Measurements from ENCODE around the gene ZNRD2.

ZNRD2 gene

DNA sequence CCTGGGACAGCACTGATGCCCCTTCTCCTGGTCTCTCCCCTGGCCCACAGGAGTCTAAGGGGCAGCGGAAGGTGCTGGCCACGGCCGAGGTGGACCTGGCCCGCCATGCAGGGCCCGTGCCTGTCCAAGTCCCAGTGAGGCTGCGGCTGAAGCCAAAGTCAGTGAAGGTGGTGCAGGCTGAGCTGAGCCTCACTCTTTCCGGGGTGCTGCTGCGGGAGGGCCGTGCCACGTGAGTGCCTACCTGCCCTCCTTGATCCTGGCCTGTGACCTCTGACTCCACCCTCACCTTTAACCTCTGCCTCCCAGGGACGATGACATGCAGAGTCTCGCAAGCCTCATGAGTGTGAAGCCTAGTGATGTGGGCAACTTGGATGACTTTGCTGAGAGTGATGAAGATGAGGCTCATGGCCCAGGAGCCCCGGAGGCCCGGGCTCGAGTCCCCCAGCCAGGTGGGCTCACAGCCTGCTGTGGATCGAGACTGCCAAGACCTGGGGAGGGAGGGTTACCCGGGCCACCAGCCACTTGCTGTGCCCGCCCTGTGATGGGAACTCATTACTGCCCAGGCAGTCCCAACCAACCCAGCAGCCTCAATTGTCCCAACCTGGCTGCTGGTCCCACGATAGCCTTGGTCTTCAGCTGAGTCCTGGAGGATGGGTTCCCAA lies 9.9 kb downstream of the ZNRD2 start:
- intact Hi-C loops (cut with DNase I) = no loop called here
- no peak for DNase-seq

DNA sequence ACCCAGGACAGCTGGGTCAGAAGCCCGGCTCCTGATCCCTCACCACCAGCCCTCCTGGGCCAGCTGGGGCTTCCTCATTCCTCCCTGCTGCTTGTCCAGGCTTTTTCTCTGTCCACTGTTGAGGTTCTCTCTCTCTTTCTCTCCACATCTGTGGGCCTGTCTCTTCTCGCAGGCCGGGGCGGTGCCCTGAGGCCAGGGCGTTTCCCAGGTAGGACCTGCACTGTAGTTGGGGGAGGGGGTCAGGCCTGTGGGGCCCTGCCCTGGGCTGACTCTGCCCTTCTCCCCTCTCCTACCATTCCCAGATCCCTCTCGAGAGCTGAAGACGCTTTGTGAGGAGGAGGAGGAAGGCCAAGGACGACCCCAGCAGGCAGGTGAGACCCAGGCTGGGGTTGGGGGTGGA lies 10.5 kb downstream of the ZNRD2 start:
- no peak for DNase-seq
- intact Hi-C loops (cut with DNase I) = no loop called here

DNA sequence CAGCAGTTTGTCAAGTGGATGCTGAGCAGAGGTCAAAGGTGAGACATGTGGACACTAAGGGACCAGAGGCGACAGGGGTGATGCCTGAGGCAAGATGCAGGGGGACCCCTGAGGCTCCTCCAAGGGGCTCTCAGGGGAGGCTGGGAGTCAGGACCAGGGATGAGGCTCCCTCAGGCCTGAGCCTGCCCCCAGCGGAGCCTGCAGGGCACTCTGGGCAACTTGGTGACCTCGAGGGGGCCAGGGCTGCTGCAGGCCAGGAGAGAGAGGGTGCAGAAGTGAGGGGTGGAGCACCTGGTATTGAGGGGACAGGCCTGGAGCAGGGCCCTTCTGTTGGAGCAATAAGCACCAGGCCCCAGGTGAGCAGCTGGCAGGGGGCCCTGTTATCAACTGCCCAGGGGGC lies 11.7 kb downstream of the ZNRD2 start:
- no peak for DNase-seq
- intact Hi-C loops (cut with DNase I) = no loop called here

DNA sequence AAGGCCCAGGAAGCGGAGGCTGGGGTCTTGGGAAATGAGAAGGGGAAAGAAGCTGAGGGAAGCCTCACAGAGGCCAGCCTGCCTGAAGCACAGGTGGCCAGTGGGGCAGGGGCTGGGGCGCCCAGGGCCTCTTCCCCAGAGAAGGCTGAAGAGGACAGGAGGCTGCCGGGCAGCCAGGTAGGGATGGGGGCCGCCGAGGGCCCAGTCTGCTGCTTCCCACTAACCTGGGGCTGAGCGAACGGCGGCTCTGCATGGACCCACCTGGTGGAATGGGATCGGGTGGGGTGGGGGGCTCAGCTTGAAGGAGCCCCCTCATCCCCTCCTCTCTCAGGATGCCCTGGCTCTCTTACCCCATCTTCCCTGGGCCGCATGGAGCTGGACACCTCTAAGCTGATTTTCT lies 13.3 kb downstream of the ZNRD2 start:
- intact Hi-C loops (cut with DNase I) = no loop called here
- no peak for DNase-seq

DNA sequence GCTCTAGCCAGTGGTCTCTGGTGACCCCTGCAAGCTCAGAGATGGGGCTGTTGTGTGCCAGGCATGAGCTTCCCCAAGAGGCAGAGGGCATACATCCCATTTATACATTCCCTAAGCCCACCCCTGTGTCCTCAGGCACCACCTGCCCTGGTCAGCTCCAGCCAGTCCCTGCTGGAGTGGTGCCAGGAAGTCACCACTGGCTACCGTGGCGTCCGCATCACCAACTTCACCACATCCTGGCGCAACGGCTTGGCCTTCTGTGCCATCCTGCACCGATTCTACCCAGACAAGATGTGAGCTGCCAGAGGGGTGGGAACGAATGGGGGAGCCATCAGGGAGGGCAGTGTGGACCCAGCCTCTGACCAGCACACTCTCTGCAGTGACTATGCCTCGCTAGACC lies 13.8 kb downstream of the ZNRD2 start:
- DNase-seq = no peak
- intact Hi-C loops (cut with DNase I) = no loop called here

DNA sequence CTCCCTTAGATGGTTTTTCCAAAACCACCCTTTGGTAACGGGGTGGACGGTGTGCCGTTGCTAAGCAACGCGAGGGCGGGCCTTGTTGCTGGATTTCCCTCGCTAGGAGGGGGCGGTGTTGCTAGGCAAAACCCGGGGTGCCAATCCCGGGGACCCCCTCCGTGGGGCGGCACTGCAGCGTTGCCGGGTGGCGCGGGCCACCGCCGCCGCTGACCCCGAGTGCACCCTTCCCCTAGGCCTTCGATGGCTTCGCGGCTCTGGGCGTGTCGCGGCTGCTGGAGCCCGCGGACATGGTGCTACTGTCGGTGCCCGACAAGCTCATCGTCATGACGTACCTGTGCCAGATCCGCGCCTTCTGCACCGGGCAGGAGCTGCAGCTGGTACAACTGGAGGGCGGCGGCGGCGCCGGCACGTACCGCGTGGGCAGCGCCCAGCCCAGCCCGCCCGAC lies 14.5 kb downstream of the ZNRD2 start:
- intact Hi-C loops (cut with DNase I) = no loop called here
- peak in 34 of 42 donors; percentile 50 to 86 (median 64) for DNase-seq

DNA sequence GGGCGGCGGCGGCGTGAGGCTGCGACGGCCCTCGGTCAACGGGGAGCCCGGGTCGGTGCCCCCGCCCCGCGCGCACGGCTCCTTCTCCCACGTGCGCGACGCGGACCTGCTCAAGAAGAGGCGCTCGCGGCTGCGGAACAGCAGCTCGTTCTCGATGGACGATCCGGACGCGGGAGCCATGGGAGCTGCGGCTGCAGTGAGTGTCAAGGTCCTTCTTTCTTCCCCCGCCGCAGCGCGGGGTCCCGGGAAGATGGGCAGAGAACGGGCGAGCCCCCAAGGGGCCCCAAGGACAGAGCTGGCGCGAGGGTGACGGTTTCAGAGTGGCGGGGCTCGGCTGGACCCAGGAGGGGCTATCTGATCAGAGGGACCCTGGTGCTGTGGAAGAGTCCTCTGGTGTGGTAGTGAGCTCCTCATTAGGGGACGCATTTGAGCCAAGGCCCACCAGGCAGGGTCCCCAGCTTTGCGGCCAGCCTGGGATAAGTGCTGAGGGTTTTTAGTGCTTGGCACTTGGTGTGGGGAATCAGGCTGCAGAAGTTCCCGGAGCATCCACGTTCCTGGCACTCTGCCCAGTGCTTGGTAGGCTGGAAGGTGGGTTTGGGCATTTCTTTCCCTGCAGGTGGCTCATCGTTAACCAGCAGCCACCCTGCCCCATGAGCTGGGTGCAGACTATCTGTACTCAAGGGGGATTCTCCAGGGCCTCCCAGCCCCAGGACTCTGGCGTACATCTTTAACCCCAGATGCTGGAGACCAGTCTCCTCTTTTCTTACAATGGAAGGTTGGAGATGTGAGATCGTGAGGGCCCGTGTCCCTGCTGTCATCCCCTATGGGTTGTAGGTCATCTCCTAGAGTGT lies 15.3 kb downstream of the ZNRD2 start:
- intact Hi-C loops (cut with DNase I) = no loop called here
- no peak for DNase-seq

DNA sequence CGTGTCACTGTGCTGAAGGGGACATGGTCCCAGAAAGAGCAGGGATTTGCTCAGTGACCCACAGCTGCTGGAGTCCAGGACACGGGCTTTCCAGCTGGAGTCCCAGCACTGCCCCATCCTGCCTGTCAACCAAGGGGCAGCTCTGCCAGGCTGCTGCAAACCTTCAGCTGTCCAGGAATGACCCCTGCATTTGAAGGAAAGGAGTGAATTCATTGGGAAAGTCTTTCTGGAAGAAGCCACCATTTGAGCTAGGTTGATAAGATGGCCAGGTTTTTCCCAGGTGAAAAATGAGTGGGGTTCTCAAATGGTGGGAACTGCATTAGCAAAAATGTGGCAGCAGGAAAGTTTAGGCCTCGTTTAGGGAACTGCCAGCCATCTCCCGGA lies 16.0 kb downstream of the ZNRD2 start:
- intact Hi-C loops (cut with DNase I) = no loop called here
- no peak for DNase-seq

DNA sequence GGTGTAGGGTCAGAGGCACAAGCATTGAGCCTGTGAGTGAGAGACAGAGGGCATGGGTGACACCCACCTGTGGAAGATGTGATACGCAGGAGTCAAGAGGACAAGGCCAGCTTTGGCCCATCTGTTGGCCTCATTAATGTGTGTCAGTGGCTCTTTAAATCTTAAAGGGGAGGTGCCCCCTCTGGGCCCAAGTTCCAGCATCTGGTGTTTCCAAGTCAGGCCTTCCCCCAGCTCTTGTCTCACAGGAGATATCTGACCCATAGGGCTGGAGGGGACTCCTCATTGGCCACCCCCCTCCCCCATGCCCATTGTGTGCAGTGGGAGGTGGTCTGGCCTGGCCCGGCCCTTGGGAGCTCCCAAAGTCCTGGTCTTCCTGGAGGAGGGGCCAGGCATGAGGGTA lies 16.4 kb downstream of the ZNRD2 start:
- DNase-seq = no peak

DNA sequence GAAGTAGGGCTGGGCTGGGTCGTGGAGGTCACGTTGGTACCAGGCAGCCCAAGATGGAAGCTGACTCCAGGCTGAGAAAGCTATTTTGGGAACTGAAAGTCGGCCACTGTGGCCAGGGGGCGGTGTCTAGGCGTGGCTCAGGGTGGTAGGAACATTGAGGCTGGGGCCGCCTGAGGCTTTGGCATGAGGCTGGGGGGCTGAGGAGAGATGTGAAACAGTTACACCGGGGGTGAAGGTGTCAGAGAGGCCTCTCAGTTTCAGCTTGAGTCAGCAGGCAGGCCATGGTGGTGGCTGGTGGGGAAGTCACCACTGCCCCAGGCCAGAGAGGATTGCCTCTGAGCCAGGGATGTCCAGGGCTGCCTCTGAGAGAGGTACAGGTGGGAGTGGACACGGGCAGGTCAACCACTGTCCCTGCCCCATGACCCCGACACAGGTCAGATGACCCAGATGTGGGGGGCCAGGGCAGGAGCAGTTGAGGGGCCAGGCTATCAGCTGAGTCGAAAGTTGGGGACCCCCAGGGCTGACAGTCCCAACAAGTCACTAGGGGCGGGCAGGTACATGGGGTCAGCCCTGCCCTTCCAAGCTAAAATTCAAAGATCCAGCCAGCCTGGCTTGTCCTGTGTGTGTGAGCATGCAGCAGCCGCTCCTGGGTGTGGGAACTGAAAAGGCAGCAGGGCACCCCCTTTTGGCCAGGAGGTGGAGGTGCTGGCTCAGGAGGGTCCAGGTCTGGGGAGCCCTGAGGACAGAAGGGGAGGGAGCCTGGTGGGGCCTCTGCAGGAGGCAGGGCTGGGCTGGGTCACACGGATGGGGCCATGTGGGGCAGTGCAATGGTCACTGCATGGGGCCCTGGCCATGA lies 18.1 kb downstream of the ZNRD2 start:
- peak in 26 of 42 donors; percentile 45 to 80 (median 62) for DNase-seq
- intact Hi-C loops (cut with DNase I) = no loop called here

More for the DNA sequence above, 16.4 kb downstream of the ZNRD2 start:
- intact Hi-C loops (cut with DNase I) = no loop called here

DNA sequence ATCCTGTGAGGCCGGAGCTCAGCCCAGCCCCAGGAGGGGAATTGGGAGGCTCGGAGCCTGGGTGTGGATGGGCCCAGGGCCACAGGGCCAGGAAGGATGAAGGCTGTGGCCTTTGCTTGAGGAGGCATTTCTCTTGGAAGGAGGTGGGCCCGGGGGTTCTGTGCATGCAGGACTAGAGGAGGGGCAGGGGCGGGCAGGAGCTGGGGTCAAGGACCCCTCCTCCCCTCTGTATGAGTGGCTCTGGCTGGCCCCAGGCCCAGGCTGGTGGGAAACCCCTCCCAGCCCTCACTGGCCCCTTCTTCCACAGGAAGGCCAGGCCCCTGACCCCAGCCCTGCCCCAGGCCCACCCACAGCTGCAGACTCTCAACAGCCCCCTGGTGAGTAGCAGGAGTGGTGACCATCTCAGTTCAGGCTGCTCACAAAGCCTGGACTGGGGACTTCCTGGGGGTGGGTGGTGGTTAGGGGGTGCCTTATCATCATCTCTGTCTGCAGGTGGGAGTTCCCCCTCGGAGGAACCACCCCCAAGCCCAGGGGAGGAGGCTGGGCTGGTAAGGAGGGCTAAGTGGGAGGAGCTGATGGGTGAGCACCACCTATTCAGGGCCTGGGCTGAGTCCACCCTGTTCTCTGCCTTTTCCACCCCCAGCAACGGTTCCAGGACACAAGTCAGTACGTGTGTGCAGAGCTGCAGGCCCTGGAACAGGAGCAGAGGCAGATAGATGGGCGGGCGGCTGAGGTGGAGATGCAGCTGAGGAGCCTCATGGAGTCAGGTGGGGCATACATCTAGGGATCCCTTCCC lies 19.4 kb downstream of the ZNRD2 start:
- intact Hi-C loops (cut with DNase I) = no loop called here
- no peak for DNase-seq

DNA sequence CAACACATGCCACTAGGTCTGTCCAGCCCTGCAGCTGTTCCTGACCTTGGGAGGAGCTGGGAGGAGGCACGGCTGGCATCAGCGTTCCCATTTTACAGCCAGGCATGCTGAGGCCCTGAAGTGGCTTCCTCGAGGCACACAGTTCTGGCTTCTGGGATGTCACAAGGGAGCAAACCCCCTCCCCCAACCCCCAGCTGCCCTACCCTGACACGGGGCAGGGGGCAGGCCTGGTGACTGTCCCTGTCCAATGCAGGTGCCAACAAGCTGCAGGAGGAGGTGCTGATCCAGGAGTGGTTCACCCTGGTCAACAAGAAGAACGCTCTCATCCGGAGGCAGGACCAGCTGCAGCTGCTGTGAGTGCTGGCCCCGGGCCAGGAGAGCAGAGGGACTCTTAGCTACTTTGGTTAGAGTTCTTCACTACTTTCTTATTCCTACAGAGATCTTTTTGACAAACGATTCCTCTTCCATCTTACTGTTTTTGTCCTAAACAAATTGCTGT lies 20.0 kb downstream of the ZNRD2 start:
- intact Hi-C loops (cut with DNase I) = no loop called here
- peak in 2 of 42 donors; percentile 45 to 59 for DNase-seq

DNA sequence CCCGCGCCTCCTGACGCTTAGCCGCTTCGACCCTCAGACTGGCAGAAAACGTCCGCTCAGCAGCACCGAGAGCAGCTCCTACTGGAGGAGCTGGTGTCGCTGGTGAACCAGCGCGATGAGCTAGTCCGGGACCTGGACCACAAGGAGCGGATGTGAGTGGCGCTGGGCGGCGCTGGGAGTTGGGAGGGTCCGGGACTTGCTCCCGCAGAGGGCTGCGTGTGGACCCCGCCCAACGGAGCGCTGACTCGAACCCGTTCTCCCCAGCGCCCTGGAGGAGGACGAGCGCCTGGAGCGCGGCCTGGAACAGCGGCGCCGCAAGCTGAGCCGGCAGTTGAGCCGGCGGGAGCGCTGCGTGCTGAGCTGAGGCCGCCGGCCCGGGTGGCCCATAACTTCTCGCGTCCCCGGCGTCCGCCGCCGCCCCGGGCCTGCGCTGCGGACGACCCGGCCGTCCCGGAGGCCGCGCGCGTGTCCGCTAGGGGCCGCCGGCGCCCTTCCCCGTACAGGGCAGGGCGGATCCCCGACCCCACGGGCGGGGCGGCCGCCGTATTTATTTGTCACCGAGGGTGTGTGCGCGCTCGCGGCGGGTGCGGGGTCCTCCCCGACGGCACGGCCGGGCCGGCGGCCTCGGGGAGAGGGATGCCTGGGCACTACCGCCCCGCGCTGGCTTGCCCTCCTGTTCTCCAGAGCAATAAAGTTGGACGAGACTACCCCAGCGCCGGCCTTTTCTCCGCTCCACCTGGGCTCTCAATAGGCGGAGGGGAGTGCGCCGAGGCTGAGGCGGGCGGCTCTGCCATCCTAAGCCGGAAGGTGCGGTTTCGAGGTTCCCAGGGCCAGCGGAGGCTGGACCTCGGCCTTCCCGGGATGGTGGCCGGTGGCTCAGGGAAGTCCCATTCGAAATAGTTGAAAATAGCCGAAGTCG lies 21.9 kb downstream of the ZNRD2 start:
- DNase-seq = no peak
- intact Hi-C loops (cut with DNase I) = no loop called here

DNA sequence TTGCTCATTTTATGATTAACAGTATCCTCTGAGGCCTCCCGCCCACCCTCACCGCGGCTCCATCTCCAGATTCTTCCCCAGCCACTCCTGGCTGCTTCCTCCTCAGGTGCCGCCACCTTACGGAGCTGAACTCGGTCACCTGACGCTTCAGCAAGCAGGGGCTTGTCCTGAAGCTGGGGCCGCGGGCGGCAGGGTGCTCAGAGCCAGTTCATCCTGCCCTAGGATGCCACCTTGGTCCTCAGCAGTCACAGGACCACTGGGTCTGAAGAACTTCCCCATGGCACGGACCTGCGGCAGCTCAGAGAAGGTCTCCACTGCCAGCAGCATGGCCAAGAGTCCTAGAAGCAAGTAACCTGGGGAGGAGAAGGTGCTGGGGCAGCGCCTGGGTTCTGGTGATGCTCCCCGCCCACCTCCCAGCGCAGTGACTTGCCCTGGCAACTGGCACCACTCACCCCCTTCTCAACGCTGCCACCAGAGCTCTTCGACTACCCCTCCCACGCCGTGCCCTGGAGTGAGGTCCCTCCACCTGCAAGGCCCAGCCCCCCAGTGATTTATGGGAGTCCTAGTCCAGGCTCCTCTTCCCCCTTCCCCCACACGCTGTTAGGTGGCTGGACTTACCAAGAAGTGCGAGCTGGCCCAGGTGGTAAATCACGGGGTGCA lies 22.7 kb downstream of the ZNRD2 start:
- intact Hi-C loops (cut with DNase I) = no loop called here
- no peak for DNase-seq

DNA sequence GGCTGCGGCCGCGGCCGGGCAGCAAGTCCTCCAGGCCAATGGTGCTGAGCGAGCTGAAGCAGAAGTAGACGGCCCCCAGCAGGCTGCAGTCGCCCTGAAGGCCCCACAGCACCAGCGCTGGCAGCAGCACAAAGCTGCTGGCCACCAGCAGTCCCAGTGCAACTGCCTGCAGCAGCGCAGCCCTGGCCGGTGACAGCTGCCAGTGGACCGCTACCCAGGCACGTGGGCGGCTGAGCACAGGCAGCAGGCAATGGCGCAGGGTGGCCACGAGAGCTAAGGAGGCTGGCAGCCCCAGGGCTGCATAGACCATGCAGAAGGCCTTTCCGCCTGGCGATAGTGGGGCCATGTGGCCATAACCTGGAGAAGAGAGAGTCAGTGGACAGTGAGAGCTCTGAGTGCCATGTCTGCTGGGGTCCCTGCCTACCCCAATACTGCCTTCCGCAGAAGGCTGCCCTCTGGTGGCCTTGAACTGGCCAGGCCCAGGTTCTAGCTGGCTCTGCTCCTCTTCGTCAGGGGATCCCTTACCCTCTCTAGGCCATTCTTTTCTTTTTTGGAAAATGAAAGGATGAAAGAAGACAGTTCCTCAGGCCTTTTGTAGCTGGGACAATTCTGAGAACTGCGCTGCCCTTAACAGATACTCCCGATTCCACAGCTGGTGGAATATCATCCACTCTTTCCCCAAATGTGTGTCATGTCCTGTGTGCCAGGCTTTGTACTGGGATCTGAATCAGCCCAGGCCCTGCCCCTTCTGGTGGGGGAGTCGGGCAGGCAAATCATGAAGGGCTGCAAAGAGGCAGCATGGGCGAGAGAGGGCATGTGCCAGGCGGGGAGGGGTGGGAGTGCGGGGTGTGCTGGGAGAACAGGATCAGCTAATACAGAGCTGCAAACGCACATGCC lies 23.5 kb downstream of the ZNRD2 start:
- intact Hi-C loops (cut with DNase I) = no loop called here
- DNase-seq = peak in 41 of 42 donors; percentile 54 to 92 (median 80)

DNA sequence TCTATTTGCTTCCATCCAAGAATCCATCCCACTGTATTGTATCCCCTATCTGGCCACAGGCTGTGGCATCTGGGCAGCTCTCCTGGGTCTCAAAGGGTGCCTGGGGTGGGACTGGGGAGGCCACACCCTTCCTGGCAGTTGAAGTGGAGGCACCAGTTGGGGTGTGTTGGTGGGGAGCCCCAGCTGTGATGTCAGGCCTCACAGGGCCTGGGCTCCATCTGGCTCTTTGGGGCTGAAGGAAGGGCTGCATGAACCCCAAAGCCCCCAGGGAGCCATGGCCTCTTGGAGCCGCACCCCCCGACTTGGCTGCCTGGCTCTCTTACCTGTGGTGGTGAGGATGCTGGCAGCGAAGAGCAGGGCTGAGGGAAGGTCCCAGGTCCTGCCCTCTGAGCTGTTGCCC lies 24.9 kb downstream of the ZNRD2 start:
- no peak for DNase-seq
- intact Hi-C loops (cut with DNase I) = no loop called here

Measured in head of caudate nucleus (tissue), 42 donors.